ENCODE measurements around the gene COQ8B. TPM values are rescaled to one million over a fixed set of nuclear protein-coding genes. Genes with fewer than 3 reads are reported as not detected.

Gene COQ8B
- total RNA-seq, 4 donors from 2014 or later: 31.2 to 53.8 (median 39.3) TPM

GRCh38 chr19:40740747-40741146 lies 24.1 kb upstream of the COQ8B start:
- no peaks in the 10 kb centered on the region for H3K9me3 ChIP-seq
- H3K4me3 ChIP-seq: peak overlapping the region; percentile 27
- 42% methylated on average over 6 of the region's 6 CpGs for WGBS
- peak in 2 of 3 donors; percentile 44 to 67 for TF ChIP-seq POLR2AphosphoS5 (IDR thresholded peaks at IDR 0.05)
- no peak for TF ChIP-seq EP300 (IDR thresholded peaks at IDR 0.05)
- DNase-seq (ENCODE audit: low spot score in 2 of 2): peak in 1 of 2 donors; percentile 93
- H3K4me1 ChIP-seq: peaks cover 38% of the 10 kb centered on the region
- H3K36me3 ChIP-seq: peaks cover 45% of the 10 kb centered on the region
- H3K27me3 ChIP-seq: no peaks in the 10 kb centered on the region
- H3K27ac ChIP-seq: peak overlapping the region; percentile 92

GRCh38 chr19:40739871-40740703 lies 23.4 kb upstream of the COQ8B start:
- peaks cover 37% of the 10 kb centered on the region for H3K4me1 ChIP-seq
- H3K27ac ChIP-seq: peak overlapping the region; percentile 92
- no peaks in the 10 kb centered on the region for H3K27me3 ChIP-seq
- no peaks in the 10 kb centered on the region for H3K9me3 ChIP-seq
- no peak for TF ChIP-seq EP300 (IDR thresholded peaks at IDR 0.05)
- no peak for TF ChIP-seq POLR2A (IDR thresholded peaks at IDR 0.05)
- no peak for TF ChIP-seq POLR2AphosphoS5 (IDR thresholded peaks at IDR 0.05)
- TF ChIP-seq CTCF (IDR thresholded peaks at IDR 0.05): no peak
- 46% methylated on average over 7 of the region's 16 CpGs for whole genome bisulfite sequencing
- H3K36me3 ChIP-seq: peaks cover 51% of the 10 kb centered on the region
- peak overlapping the region; percentile 27 for H3K4me3 ChIP-seq
- DNase-seq (ENCODE audit: low spot score in 2 of 2): no peak

GRCh38 chr19:40739030-40739839 lies 22.5 kb upstream of the COQ8B start:
- no peak for TF ChIP-seq EP300 (IDR thresholded peaks at IDR 0.05)
- no peak for TF ChIP-seq POLR2AphosphoS5 (IDR thresholded peaks at IDR 0.05)
- no peak for TF ChIP-seq CTCF (IDR thresholded peaks at IDR 0.05)
- TF ChIP-seq POLR2A (IDR thresholded peaks at IDR 0.05): no peak
- H3K4me1 ChIP-seq: peaks cover 35% of the 10 kb centered on the region

GRCh38 chr19:40737102-40737644 lies 20.5 kb upstream of the COQ8B start:
- DNase-seq (ENCODE audit: low spot score in 2 of 2): no peak
- no peaks in the 10 kb centered on the region for H3K9me3 ChIP-seq
- peaks cover 77% of the 10 kb centered on the region for H3K36me3 ChIP-seq
- peaks cover 35% of the 10 kb centered on the region for H3K4me1 ChIP-seq
- no peak overlapping the region for H3K27ac ChIP-seq
- no peaks in the 10 kb centered on the region for H3K27me3 ChIP-seq
- TF ChIP-seq CTCF (IDR thresholded peaks at IDR 0.05) (no peak), POLR2AphosphoS5 (IDR thresholded peaks at IDR 0.05) (no peak), POLR2A (IDR thresholded peaks at IDR 0.05) (no peak), EP300 (IDR thresholded peaks at IDR 0.05) (no peak)
- 66% methylated on average over 9 of the region's 9 CpGs for WGBS
- no peak overlapping the region for H3K4me3 ChIP-seq

More at GRCh38 chr19:40739030-40739839, 22.5 kb upstream of the COQ8B start:
- Histone ChIP-seq H3K27ac (peak overlapping the region; percentile 92), H3K27me3 (no peaks in the 10 kb centered on the region), H3K4me3 (peak overlapping the region; percentile 27), H3K9me3 (no peaks in the 10 kb centered on the region), H3K36me3 (peaks cover 60% of the 10 kb centered on the region)
- DNase-seq (ENCODE audit: low spot score in 2 of 2): no peak
- 74% methylated on average over 20 of the region's 22 CpGs for WGBS

- Histone ChIP-seq H3K9me3 (no peaks in the 10 kb centered on the region), H3K27me3 (no peaks in the 10 kb centered on the region), H3K4me1 (peaks cover 32% of the 10 kb centered on the region), H3K4me3 (no peak overlapping the region), H3K27ac (no peak overlapping the region), H3K36me3 (peaks cover 82% of the 10 kb centered on the region)
- no peak for DNase-seq (ENCODE audit: low spot score in 2 of 2)
- no peak for TF ChIP-seq POLR2A (IDR thresholded peaks at IDR 0.05)
- TF ChIP-seq EP300 (IDR thresholded peaks at IDR 0.05): no peak
- no peak for TF ChIP-seq POLR2AphosphoS5 (IDR thresholded peaks at IDR 0.05)
- no peak for TF ChIP-seq CTCF (IDR thresholded peaks at IDR 0.05)
- 87% methylated on average over 8 of the region's 9 CpGs for WGBS
These were observed 20.0 kb upstream of the COQ8B start for GRCh38 chr19:40736661-40737060.

Data from suprapubic skin (tissue), 4 donors.